Measurements from ENCODE around the gene CCL4. TPM values are rescaled to one million over a fixed set of nuclear protein-coding genes. Genes with fewer than 3 reads are reported as not detected.

CCL4 gene
- total and polyA plus RNA-seq, 5 experiments from 2014 or later: 2.9 to 219 (median 3.9) TPM

DNA sequence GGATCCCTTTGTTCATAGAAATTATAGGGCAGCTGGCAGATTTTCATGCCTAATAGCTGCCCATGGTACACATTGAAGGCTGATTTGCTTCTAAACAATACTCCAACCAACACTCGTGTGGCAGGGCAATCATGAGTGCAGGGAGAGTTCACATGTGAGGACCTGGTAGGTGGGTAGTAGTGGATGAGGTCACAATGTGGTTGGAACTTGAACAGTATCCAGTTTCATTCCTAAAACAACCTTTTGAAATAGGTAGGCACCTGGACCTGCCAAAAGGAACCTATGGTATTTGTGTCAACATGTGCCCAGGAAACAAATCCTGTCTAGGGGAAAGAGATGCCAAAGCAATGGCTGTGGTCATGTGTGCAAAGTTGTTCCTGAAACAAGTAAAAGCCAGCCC lies 32.8 kb downstream of the CCL4 start:
- no peak for DNase-seq
- POLR2A ChIA-PET: no interaction called here
- H3K36me3 Mint-ChIP-seq: no peaks in the 10 kb centered on the region
- no peak overlapping the region for H3K27ac Mint-ChIP-seq
- ATAC-seq: no peak
- H3K9me3 Mint-ChIP-seq: peaks cover 0 to 2% (median 0%) of the 10 kb centered on the region in 9 donors
- H3K4me1 Mint-ChIP-seq: peaks cover 0 to 32% (median 0%) of the 10 kb centered on the region in 4 donors
- peaks cover 7 to 15% (median 12%) of the 10 kb centered on the region in 5 donors for H3K27me3 Mint-ChIP-seq
- no peak overlapping the region for H3K4me3 Mint-ChIP-seq

DNA sequence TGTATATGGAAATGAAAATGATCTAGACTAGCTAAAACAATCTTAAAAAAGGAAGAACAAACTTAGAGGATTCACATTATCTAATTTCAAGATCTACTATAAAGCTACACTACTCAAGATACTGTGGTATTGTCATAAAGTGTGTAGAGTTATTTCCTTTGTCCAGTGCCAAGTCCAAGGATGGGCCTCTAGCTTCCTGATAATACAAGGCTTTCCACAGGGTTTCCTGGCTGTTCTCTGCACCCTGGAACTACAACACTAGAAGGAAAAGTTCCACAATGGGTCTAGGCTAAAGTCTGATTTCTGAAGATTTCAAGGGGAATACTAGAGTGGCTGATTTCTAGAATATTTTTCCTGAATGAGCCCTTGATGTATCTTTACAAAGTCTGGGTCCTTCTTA lies 38.6 kb downstream of the CCL4 start:
- Mint-ChIP-seq H3K36me3 (no peaks in the 10 kb centered on the region), H3K4me3 (no peak overlapping the region), H3K4me1 (peaks cover 0 to 5% (median 0%) of the 10 kb centered on the region in 4 donors), H3K27me3 (peaks cover 0 to 11% (median 2%) of the 10 kb centered on the region in 5 donors), H3K9me3 (peaks cover 0 to 2% (median 0%) of the 10 kb centered on the region in 9 donors), H3K27ac (no peak overlapping the region)
- DNase-seq (no peak), ATAC-seq (no peak)
- POLR2A ChIA-PET: no interaction called here

DNA sequence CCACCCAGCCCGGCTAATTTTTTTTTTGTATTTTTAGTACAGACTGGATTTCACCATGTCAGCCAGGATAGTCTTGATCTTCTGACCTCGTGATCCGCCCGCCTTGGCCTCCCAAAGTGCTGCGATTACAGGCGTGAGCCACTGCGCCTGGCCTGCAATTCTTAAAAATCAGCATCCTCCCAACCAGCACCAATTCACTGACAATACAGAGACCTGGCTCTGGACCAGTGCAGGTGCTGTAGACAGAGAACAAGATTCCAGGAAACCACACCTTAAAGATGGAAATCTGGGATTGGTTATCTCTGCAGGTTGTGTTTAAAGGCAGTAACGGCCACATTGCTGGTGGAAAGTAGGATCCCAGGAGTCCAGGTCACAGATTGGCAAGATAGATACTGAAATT lies 39.2 kb downstream of the CCL4 start:
- H3K27me3 Mint-ChIP-seq: peaks cover 0 to 6% (median 0%) of the 10 kb centered on the region in 5 donors
- ATAC-seq (no peak), DNase-seq (no peak)
- H3K36me3 Mint-ChIP-seq: no peaks in the 10 kb centered on the region
- POLR2A ChIA-PET: no interaction called here
- H3K27ac Mint-ChIP-seq: peak overlapping the region in 1 of 10 donors; percentile 5
- peaks cover 0 to 2% (median 0%) of the 10 kb centered on the region in 9 donors for H3K9me3 Mint-ChIP-seq
- H3K4me3 Mint-ChIP-seq: no peak overlapping the region
- peaks cover 0 to 7% (median 0%) of the 10 kb centered on the region in 4 donors for H3K4me1 Mint-ChIP-seq

DNA sequence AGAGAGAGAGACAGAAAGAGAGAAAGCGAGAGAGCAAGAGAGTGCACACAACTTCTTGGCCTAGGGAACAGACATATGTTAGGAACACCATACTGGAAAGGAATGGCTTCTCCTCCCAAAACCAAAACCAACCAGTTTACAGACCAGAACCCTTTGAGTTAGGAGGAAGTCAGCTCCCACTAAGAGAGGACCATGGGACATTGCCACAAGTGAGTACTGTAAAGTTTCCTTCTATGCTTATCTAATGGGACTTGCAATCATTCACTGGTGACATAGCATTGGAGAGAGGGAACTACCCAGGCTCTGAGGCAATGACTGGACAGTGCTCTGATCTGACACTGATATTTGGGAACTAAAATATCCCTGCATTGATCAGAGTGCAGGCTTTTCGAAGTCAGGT lies 40.4 kb downstream of the CCL4 start:
- POLR2A ChIA-PET: no interaction called here
- Mint-ChIP-seq H3K36me3 (no peaks in the 10 kb centered on the region), H3K9me3 (no peaks in the 10 kb centered on the region), H3K27ac (peak overlapping the region in 1 of 10 donors; percentile 61), H3K27me3 (peaks cover 2 to 6% (median 3%) of the 10 kb centered on the region in 5 donors), H3K4me1 (peaks cover 2 to 13% (median 4%) of the 10 kb centered on the region in 4 donors), H3K4me3 (peak overlapping the region in 1 of 10 donors; percentile 7)
- ATAC-seq (no peak), DNase-seq (no peak)

DNA sequence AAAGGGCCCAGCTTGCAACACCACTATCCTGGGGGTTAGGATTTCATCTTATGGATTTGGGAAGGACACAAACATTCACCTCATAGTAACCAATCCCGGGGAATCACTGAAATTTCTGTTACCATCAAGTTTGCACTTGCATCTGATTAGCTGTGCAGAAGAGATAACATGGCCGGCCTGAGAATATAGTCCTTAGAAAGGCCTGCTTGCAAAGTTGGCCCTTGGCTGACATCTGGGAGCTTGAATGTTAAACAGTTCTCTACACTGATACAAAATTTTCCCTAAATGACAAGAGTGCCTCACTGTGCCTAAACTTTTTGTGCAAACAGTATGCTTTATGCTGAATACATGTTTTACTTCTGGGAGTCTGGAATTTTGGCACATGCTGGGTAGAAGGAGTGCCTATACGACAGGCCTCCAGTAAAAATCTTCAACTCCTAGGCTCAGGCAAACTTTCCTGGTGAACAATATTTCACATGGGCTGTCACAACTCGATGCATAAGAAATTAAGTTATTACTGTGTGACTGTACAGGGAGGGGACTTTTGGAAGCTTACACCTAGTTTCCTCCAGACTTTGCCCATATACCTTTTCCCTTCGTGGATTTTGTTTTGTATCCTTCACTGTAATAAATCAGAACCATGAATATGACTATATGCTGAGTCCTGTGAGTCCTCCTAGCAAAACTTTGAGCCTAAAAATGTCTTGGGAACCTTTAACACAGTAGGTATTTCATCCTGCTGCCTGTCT lies 41.5 kb downstream of the CCL4 start:
- Mint-ChIP-seq H3K27me3 (peaks cover 9 to 17% (median 14%) of the 10 kb centered on the region in 5 donors), H3K9me3 (no peaks in the 10 kb centered on the region), H3K36me3 (no peaks in the 10 kb centered on the region), H3K27ac (no peak overlapping the region), H3K4me1 (peaks cover 7 to 18% (median 10%) of the 10 kb centered on the region in 4 donors), H3K4me3 (no peak overlapping the region)
- POLR2A ChIA-PET: no interaction called here
- ATAC-seq (no peak), DNase-seq (no peak)

DNA sequence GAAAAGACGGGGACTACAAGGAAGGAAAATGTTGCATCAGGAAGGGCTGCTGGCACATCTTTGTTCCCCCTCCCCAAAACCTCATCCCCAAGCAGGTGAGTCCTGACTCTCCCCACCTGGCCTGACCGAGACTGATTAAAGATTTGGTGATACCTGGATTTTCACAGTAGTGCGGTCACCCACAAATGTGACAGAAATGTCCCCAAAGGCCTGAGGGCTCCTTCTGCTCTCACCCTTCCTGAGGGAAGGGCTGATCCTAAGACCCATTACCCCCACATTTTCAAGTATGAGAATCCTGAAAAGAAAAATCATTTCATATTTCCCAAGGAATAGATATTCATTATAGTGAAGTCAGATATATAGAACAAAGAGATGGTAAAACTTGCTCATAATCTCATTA lies 44.0 kb downstream of the CCL4 start:
- H3K27me3 Mint-ChIP-seq: peaks cover 9 to 28% (median 19%) of the 10 kb centered on the region in 5 donors
- peak overlapping the region in 1 of 10 donors; percentile 11 for H3K27ac Mint-ChIP-seq
- POLR2A ChIA-PET: no interaction called here
- H3K9me3 Mint-ChIP-seq: no peaks in the 10 kb centered on the region
- H3K4me1 Mint-ChIP-seq: peaks cover 7 to 15% (median 10%) of the 10 kb centered on the region in 4 donors
- H3K36me3 Mint-ChIP-seq: no peaks in the 10 kb centered on the region
- peak overlapping the region in 2 of 10 donors; percentile 25 to 75 for H3K4me3 Mint-ChIP-seq
- no peak for DNase-seq
- no peak for ATAC-seq

DNA sequence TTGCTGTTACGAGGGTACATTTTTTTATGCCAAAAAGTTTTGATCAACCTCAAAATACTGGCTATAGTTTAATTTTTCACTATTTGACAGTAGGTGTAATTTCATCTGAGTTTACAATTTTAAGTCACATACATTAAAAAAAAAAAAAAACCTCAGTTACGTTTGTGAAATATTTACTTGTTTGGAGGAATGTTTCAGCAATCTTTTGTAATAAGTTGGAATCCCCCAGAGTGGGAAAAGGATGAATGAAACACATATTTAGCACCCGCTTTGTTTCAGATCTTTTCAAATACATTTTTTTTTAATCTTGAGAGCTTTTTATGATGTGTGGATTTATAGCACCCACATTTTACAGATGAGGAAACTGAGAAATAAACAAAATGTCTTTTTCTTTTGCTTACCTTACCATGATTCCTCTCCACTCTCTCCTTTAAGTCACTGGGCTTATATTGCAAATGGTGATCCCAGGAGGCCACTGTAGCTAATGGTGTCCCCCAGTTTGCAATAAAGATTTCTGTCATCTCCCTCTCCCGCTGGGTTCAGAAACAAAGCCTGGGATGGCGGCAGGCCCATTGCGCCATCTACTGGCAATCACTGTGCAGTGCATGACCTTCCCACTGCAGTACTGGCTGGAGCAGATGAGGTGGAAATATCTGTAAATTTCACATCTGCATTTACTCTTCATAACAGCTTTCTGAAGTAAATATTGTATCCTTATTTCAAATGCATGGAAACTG lies 45.1 kb downstream of the CCL4 start:
- peak in 9 of 10 donors; percentile 21 to 78 (median 55) for DNase-seq
- peak overlapping the region in 2 of 10 donors; percentile 20 to 33 for H3K27ac Mint-ChIP-seq
- H3K4me1 Mint-ChIP-seq: peaks cover 7 to 20% (median 10%) of the 10 kb centered on the region in 4 donors
- peak; percentile 70 to 86 for ATAC-seq
- H3K9me3 Mint-ChIP-seq: no peaks in the 10 kb centered on the region
- H3K36me3 Mint-ChIP-seq: no peaks in the 10 kb centered on the region
- POLR2A ChIA-PET: no interaction called here
- H3K4me3 Mint-ChIP-seq: peak overlapping the region in 2 of 10 donors; percentile 1 to 81
- H3K27me3 Mint-ChIP-seq: peaks cover 9 to 39% (median 21%) of the 10 kb centered on the region in 5 donors

DNA sequence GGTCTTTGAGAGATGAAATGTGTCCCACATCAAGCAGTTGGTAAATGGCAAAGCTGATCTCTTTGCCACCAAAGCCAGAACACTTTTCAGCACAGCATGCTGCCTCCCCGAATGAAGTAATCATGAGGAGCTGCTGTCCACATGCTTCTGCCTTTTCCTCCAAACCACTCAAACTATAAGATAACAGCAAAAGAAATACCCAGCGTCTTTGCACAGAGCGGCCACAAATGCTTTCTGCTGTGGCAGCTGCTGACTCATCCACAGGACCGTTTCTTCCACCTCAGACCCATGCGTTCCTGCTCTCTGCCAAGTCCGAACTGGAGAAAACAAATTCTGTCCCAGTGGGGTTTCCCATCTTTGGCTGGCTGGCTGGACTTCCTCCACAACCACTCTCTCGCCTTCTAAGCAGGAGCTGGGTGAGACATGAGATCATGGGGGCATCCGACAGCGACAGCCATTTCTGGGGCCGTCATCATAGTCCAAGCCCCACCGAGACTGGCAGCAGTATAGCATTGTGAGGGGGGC lies 45.7 kb downstream of the CCL4 start:
- ATAC-seq: no peak
- Mint-ChIP-seq H3K9me3 (no peaks in the 10 kb centered on the region), H3K4me1 (peaks cover 7 to 24% (median 10%) of the 10 kb centered on the region in 4 donors), H3K27me3 (peaks cover 12 to 45% (median 25%) of the 10 kb centered on the region in 5 donors), H3K4me3 (no peak overlapping the region), H3K36me3 (no peaks in the 10 kb centered on the region), H3K27ac (no peak overlapping the region)
- DNase-seq: no peak
- POLR2A ChIA-PET: no interaction called here

DNA sequence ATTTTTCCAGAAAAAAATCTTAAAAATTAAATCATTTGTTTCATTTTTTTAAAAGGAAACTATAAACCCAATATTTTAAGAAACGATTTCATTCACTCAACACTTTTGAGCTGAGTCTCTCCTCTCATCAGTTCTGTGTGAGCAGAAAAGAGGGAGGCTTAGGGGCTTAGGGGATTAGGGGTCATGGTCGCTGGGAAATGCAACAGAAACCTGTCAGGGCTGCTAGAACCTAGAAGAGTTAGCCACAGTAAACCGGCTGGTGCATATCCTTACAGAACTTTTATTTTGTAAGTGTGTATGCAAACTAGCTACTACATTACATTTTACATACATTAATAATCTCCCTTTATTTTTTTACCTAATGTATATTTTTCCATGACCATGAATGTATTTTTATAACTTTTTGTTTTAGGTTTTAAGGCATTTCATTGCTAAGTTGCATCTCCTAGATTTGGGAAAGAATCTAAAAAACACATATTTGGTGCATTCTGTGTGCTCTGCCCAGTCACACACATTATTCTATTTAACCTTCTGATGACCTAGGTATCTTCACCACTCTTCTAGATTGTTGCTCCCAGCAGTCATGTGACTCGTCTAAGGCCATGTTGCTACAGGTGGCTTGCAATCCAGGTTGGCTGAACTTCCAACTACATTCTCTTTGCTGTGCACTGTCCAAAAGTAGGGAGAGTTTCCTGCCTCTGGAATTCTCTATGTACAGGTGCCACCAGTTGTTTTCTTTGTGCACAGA lies 48.4 kb downstream of the CCL4 start:
- DNase-seq: no peak
- ATAC-seq: no peak
- Mint-ChIP-seq H3K4me3 (no peak overlapping the region), H3K36me3 (no peaks in the 10 kb centered on the region), H3K27me3 (peaks cover 12 to 48% (median 26%) of the 10 kb centered on the region in 5 donors), H3K27ac (no peak overlapping the region), H3K9me3 (no peaks in the 10 kb centered on the region), H3K4me1 (peaks cover 7 to 25% (median 10%) of the 10 kb centered on the region in 4 donors)
- POLR2A ChIA-PET: no interaction called here

DNA sequence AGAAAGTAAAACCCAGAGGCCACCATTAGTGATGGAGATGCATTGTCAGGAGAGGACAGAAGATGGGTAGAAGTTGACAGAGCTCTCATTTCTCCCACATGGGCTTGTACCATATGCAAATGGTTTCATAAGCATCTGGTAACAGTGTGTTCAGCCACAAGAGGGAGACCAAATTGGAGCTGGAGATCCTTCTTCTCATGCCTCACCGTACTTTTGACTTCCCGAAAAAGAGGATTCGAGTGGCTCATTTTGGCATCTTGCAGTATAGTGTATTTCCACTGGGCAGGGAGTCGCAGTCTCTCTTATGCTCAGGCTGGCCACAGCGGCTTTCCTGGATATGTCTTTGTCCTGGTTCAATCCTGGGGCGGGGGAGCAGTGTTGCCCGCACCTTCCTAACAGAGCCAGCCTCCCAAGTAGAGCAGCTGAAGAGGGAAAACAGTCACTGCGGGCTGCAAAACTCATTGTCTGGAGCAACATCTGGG lies 49.1 kb downstream of the CCL4 start:
- peaks cover 12 to 48% (median 26%) of the 10 kb centered on the region in 5 donors for H3K27me3 Mint-ChIP-seq
- no peak overlapping the region for H3K27ac Mint-ChIP-seq
- H3K4me1 Mint-ChIP-seq: peaks cover 7 to 25% (median 10%) of the 10 kb centered on the region in 4 donors
- ATAC-seq (no peak), DNase-seq (no peak)
- H3K9me3 Mint-ChIP-seq: no peaks in the 10 kb centered on the region
- no peaks in the 10 kb centered on the region for H3K36me3 Mint-ChIP-seq
- H3K4me3 Mint-ChIP-seq: no peak overlapping the region
- POLR2A ChIA-PET: no interaction called here

DNA sequence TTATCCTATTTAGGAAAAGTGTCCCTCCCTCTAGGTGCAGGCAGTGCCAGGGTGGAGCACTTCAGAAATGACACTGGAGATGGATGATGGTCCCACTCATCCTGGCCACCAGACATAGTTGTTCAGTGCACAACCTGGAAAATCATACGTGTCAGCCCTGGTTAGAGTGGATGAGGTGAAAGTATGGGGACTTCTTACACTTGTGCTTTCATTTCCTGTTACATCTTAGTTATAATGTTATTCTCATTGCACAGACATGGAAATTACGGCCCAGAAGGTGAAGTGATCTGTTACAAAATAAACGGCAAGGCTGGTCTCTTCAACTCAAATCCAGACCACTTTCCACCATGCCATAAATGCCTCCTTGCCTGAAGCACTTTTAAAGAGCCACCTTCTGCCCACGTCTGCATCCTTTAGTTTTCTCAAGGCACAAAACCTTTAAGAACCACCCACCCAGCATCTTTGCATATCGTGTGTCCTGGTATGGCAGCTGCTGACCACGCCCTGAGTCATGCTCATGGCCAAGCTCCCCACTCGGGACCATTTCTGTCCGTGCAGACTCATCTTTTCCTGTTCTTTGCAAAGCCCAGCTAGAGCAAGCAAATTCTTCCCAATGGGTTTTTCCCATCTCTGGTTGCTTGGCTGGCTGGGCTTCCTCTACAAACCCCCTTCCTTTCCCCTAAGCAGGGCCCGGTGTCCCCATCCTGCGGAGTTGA lies 50.4 kb downstream of the CCL4 start:
- no peaks in the 10 kb centered on the region for H3K9me3 Mint-ChIP-seq
- H3K27me3 Mint-ChIP-seq: peaks cover 9 to 42% (median 24%) of the 10 kb centered on the region in 5 donors
- H3K4me3 Mint-ChIP-seq: peak overlapping the region in 1 of 10 donors; percentile 17
- ATAC-seq (no peak), DNase-seq (no peak)
- peaks cover 4 to 17% (median 6%) of the 10 kb centered on the region in 4 donors for H3K4me1 Mint-ChIP-seq
- no peak overlapping the region for H3K27ac Mint-ChIP-seq
- POLR2A ChIA-PET: no interaction called here
- no peaks in the 10 kb centered on the region for H3K36me3 Mint-ChIP-seq

Measured in naive thymus-derived CD8-positive, alpha-beta T cell (primary cell).